ENCODE measurements around the gene NPDC1. TPM values are rescaled to one million over a fixed set of nuclear protein-coding genes. Genes with fewer than 3 reads are reported as not detected.
"Not testable (repeated sequence)": the region's sequence is repeated elsewhere in the genome, so short reads cannot be mapped to it uniquely, and the experiment has no call there.

NPDC1 gene
- total RNA-seq, 2 experiments from 2014 or later: 15.3 to 16.0 TPM

DNA sequence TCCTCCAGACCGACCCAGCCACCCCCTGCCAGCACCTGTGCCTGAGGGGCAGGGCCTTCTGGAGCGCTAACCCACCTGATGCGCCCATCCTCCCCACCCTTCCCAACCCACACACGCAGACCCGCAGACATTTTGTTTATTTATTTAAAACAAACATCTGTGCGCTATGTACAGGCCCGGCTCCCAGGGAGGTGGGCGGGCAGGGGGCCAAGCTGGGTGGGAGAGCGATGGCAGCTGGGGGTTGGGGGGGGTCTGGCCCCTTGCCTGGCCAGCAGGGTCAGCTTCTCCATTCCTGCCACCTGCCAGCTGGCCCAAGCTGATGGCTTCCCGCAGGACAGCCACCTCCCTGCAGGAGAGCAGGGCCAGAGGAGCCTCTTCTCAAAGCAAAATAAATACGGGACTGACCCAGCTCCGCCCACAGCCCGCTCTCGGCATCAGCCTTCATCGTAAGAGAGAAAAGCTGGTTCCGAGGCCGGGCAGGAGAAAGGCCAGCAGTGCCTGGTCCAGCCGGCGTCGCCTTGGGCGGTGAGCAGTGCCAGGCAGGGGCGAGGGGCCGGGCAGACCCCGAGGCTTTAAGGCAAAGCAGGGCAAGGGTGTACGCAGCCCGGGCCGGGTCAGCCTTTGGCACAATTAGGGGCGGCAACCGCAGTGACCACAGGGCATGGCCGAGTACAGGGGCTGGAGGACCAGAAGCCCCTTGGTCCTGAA lies 38.7 kb downstream of the NPDC1 start:
- Histone ChIP-seq H3K27me3 (ENCODE audit: control insufficient read depth in 1 of 2, insufficient read depth in 2 of 2, low read length in 2 of 2) (no peaks in the 10 kb centered on the region), H3K36me3 (ENCODE audit: insufficient read depth, low read length) (peaks cover 19% of the 10 kb centered on the region), H3K27ac (ENCODE audit: low read depth in 1 of 2, low read length in 2 of 2) (no peak overlapping the region), H3K4me1 (ENCODE audit: insufficient read depth, low read length) (no peaks in the 10 kb centered on the region), H3K4me3 (ENCODE audit: low read length) (no peak overlapping the region), H3K9me3 (ENCODE audit: control insufficient read depth in 1 of 2, insufficient read depth in 1 of 2, low read length in 2 of 2) (no peaks in the 10 kb centered on the region)
- no peaks in the 10 kb centered on the region for H3K27me3 Mint-ChIP-seq
- ATAC-seq (ENCODE audit: poor library complexity) (no peak), DNase-seq (no peak)
- no peaks in the 10 kb centered on the region for H3K9me3 Mint-ChIP-seq
- H3K4me1 Mint-ChIP-seq (ENCODE audit: low read depth): no peaks in the 10 kb centered on the region
- TF ChIP-seq, protein P1, sequence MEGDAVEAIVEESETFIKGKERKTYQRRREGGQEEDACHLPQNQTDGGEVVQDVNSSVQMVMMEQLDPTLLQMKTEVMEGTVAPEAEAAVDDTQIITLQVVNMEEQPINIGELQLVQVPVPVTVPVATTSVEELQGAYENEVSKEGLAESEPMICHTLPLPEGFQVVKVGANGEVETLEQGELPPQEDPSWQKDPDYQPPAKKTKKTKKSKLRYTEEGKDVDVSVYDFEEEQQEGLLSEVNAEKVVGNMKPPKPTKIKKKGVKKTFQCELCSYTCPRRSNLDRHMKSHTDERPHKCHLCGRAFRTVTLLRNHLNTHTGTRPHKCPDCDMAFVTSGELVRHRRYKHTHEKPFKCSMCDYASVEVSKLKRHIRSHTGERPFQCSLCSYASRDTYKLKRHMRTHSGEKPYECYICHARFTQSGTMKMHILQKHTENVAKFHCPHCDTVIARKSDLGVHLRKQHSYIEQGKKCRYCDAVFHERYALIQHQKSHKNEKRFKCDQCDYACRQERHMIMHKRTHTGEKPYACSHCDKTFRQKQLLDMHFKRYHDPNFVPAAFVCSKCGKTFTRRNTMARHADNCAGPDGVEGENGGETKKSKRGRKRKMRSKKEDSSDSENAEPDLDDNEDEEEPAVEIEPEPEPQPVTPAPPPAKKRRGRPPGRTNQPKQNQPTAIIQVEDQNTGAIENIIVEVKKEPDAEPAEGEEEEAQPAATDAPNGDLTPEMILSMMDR (IDR thresholded peaks at IDR 0.05): no peak
- H3K36me3 Mint-ChIP-seq (ENCODE audit: low read depth): peaks cover 5% of the 10 kb centered on the region
- H3K4me3 Mint-ChIP-seq: no peak overlapping the region
- POLR2A ChIA-PET: interaction anchor here (1.1 kb wide), 1 partner anchor 28 kb away, joined by 3 read pairs; no protein-coding TSS in a partner anchor
- CTCF ChIA-PET: no interaction called here
- H3K27ac Mint-ChIP-seq: no peak overlapping the region
- intact Hi-C loops (cut with DNase I, micrococcal nuclease): no loop called here

DNA sequence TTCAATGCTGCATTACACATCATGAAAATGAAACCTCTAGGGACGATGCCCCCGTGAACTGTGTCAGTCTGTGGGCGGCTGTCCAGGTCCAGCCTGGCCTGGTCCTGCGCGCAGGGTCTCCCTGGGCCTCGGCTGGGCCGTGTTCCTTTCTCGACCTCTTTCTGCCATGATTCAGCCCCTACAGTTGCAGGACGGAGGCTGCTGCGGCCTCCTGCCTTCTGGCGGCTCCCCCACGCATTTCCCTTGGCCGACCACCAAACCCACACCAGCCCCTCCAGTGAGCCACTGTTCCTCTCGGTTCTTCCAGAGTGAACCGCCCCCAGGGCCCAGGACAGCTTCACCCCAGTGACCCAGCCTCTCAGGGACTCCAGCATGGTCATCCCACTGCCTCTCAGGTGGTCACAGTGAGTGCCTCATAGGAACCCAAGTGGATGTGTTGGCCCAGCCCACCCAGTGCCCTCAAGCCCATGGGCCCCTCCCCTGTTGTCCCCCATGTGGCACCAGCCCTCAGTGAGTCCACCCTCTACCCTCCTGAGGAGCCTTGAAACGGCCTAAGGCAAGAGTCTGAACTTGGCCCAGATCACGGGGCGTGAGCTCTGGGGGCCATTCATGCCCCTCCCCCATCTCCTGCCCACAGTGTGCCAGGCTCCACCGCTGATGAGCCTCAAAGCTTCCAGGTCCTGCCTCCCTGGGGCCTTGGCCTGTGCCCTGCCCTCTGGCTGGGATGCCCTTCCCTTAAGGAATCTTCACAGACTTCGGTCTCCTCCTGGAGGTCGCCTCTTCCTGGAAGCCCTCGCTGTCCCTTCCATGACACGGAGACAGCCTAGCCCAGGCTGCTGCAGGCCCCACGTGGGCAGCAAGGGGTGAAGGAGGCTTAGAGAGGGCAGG lies 39.6 kb downstream of the NPDC1 start:
- ChIA-PET CTCF (no interaction called here), POLR2A (no interaction called here)
- TF ChIP-seq, protein P1 (IDR thresholded peaks at IDR 0.05): no peak
- intact Hi-C loops (cut with DNase I, micrococcal nuclease): no loop called here
- Histone ChIP-seq H3K4me3 (ENCODE audit: low read length) (no peak overlapping the region), H3K4me1 (ENCODE audit: insufficient read depth, low read length) (no peaks in the 10 kb centered on the region), H3K27ac (ENCODE audit: low read depth in 1 of 2, low read length in 2 of 2) (no peak overlapping the region), H3K36me3 (ENCODE audit: insufficient read depth, low read length) (peaks cover 15% of the 10 kb centered on the region), H3K27me3 (ENCODE audit: control insufficient read depth in 1 of 2, insufficient read depth in 2 of 2, low read length in 2 of 2) (no peaks in the 10 kb centered on the region), H3K9me3 (ENCODE audit: control insufficient read depth in 1 of 2, insufficient read depth in 1 of 2, low read length in 2 of 2) (no peaks in the 10 kb centered on the region)
- Mint-ChIP-seq H3K9me3 (no peaks in the 10 kb centered on the region), H3K27ac (no peak overlapping the region), H3K27me3 (no peaks in the 10 kb centered on the region), H3K36me3 (ENCODE audit: low read depth) (peaks cover 3% of the 10 kb centered on the region), H3K4me1 (ENCODE audit: low read depth) (no peaks in the 10 kb centered on the region), H3K4me3 (no peak overlapping the region)
- no peak for DNase-seq
- no peak for ATAC-seq (ENCODE audit: poor library complexity)

DNA sequence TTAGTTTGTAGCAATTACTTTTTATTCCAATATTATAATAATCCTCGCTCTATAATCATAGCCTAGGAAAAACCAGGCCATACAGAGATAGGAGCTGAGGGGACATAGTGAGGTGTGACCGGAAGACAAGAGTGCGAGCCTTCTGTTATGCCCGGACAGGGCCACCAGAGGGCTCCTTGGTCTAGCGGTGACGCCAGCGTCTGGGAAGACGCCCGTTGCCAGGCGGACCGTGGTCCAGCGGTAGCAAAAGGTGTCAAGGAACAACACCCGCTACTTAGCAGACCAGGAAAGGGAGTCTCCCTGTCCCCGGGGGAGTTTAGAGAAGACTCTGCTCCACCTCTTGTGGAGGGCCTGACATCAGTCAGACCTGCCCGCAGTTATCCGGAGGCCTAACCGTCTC lies 41.7 kb downstream of the NPDC1 start:
- H3K27me3 Mint-ChIP-seq: not testable (repeated sequence)
- intact Hi-C loops (cut with DNase I, micrococcal nuclease): loop anchor here in 1 of 2 experiments (2.0 kb wide), 1 partner anchor 31 kb away; no protein-coding TSS in a partner anchor

More for the DNA sequence above, 41.7 kb downstream of the NPDC1 start:
- CTCF ChIA-PET: interaction anchor here (1.2 kb wide), 1 partner anchor 31 kb away, joined by 7 read pairs; no protein-coding TSS in a partner anchor
- H3K27me3 ChIP-seq (ENCODE audit: control insufficient read depth in 1 of 2, insufficient read depth in 2 of 2, low read length in 2 of 2); H3K9me3 ChIP-seq (ENCODE audit: control insufficient read depth in 1 of 2, insufficient read depth in 1 of 2, low read length in 2 of 2); H3K36me3 ChIP-seq (ENCODE audit: insufficient read depth, low read length); H3K27ac ChIP-seq (ENCODE audit: low read depth in 1 of 2, low read length in 2 of 2); H3K36me3 Mint-ChIP-seq (ENCODE audit: low read depth); H3K4me3 ChIP-seq (ENCODE audit: low read length); H3K4me3 Mint-ChIP-seq; H3K9me3 Mint-ChIP-seq; ATAC-seq (ENCODE audit: poor library complexity); H3K4me1 Mint-ChIP-seq (ENCODE audit: low read depth); H3K27ac Mint-ChIP-seq; POLR2A ChIA-PET: not testable (repeated sequence)
- peak in 1 of 14 experiments; percentile 24 for DNase-seq
- TF ChIP-seq, protein P1 (IDR thresholded peaks at IDR 0.05): peak; percentile 35
- peaks cover 19% of the 10 kb centered on the region for H3K4me1 ChIP-seq (ENCODE audit: insufficient read depth, low read length)
